NCI-H1417 treated with DMSO at 0.1 percent for 48 hours (cell line): Measurements from ENCODE around the gene LOC101059915.
"Not testable (repeated sequence)": the region's sequence is repeated elsewhere in the genome, so short reads cannot be mapped to it uniquely, and the experiment has no call there.

ENCODE experiments used
- DNase-seq: peaks from one replicate; lab custom pipeline; 2025; lab: John Stamatoyannopoulos, UW

LOC101059915 gene

GRCh38 chrX:71640002-71640401 is 27.3 kb upstream of the LOC101059915 start:
- no peak for DNase-seq

- not testable (repeated sequence) for DNase-seq
Observed at GRCh38 chrX:71644406-71644805, 22.9 kb upstream of the LOC101059915 start.

- no peak for DNase-seq
Observed at GRCh38 chrX:71650333-71650969, 16.9 kb upstream of the LOC101059915 start.

GRCh38 chrX:71652405-71652804 is 14.9 kb upstream of the LOC101059915 start:
- no peak for DNase-seq

GRCh38 chrX:71653344-71653743 is 14.0 kb upstream of the LOC101059915 start:
- DNase-seq, result no peak

GRCh38 chrX:71657267-71657666 is 10.1 kb upstream of the LOC101059915 start:
- no peak for DNase-seq

GRCh38 chrX:71659342-71659741 is 8.0 kb upstream of the LOC101059915 start:
- DNase-seq, result no peak

GRCh38 chrX:71659959-71660358 is 7.4 kb upstream of the LOC101059915 start:
- DNase-seq, result no peak

- no peak for DNase-seq
Observed at GRCh38 chrX:71660562-71661416, 6.6 kb upstream of the LOC101059915 start.

GRCh38 chrX:71661919-71662318 is 5.4 kb upstream of the LOC101059915 start:
- no peak for DNase-seq

GRCh38 chrX:71662654-71663053 is 4.7 kb upstream of the LOC101059915 start:
- not testable (repeated sequence) for DNase-seq

- not testable (repeated sequence) for DNase-seq
Observed at GRCh38 chrX:71663238-71663637, 4.1 kb upstream of the LOC101059915 start.

GRCh38 chrX:71664202-71664601 is 3.1 kb upstream of the LOC101059915 start:
- DNase-seq, result not testable (repeated sequence)

- DNase-seq, result no peak
Observed at GRCh38 chrX:71664889-71665491, 2.4 kb upstream of the LOC101059915 start.

- no peak for DNase-seq
Observed at GRCh38 chrX:71665747-71666146, 1.6 kb upstream of the LOC101059915 start.

- no peak for DNase-seq
Observed at GRCh38 chrX:71666240-71667223, 814 bp upstream of the LOC101059915 start.

- DNase-seq, result no peak
Observed at GRCh38 chrX:71668248-71668595, 876 bp downstream of the LOC101059915 start.

- no peak for DNase-seq
Observed at GRCh38 chrX:71669492-71669891, 2.1 kb downstream of the LOC101059915 start.

- DNase-seq, result not testable (repeated sequence)
Observed at GRCh38 chrX:71669947-71670346, 2.6 kb downstream of the LOC101059915 start.

- no peak for DNase-seq
Observed at GRCh38 chrX:71671043-71671780, 3.9 kb downstream of the LOC101059915 start.

GRCh38 chrX:71671938-71672337 is 4.6 kb downstream of the LOC101059915 start:
- no peak for DNase-seq
